SK-N-SH treated with all-trans-retinoic acid at 6 μM for 48 hours (cell line): Measurements from ENCODE around the gene KRT84.
"Not testable (repeated sequence)": the region's sequence is repeated elsewhere in the genome, so short reads cannot be mapped to it uniquely, and the experiment has no call there.

Experiments
- ATAC-seq: fragments of 200-7000 bp; cut with Tn5 transposase; 3 replicates; pipeline ENCODE4 v1.9.1; 2020; ENCODE audit warnings: mild to moderate bottlenecking, moderate library complexity
- ARNTL ChIP-seq: fragments of 450-650 bp; formaldehyde crosslinking; IDR thresholded peaks from 2 replicates; pipeline ENCODE4 v1.5.0; 2020; ENCODE audit warnings: low read depth, mild to moderate bottlenecking, moderate library complexity, borderline replicate concordance
- BACH2 ChIP-seq: fragments of 250-450 bp; sonication (Bioruptor Pico); IDR thresholded peaks from 2 replicates; pipeline ENCODE4 v1.9.0; 2021; ENCODE audit warnings: mild to moderate bottlenecking, borderline replicate concordance
- CSDC2 ChIP-seq: fragments of 250-450 bp; sonication (Bioruptor Pico); IDR thresholded peaks from 2 replicates; pipeline ENCODE4 v1.5.0; 2020; ENCODE audit warnings: mild to moderate bottlenecking, moderate library complexity
- ESRRG ChIP-seq: fragments of 250-450 bp; sonication (Bioruptor Pico); IDR thresholded peaks from 2 replicates; pipeline ENCODE4 v1.6.1; 2021; ENCODE audit warnings: mild to moderate bottlenecking
- GLIS3 ChIP-seq: fragments of 250-450 bp; sonication (Bioruptor Pico); IDR thresholded peaks from 2 replicates; pipeline ENCODE4 v1.5.0; 2020; ENCODE audit warnings: mild to moderate bottlenecking, moderate library complexity
- ISL1 ChIP-seq: fragments of 250-450 bp; sonication (Bioruptor Pico); IDR thresholded peaks from 2 replicates; pipeline ENCODE4 v2.1.2; 2022; ENCODE audit warnings: mild to moderate bottlenecking, moderate library complexity
- OSR1 ChIP-seq: fragments of 250-450 bp; sonication (Bioruptor Pico); IDR thresholded peaks from 2 replicates; pipeline ENCODE4 v1.8.0; 2022; ENCODE audit warnings: moderate library complexity, mild to moderate bottlenecking, inconsistent platforms
- PPARA ChIP-seq: fragments of 250-450 bp; sonication (Bioruptor Pico); IDR thresholded peaks from 2 replicates; pipeline ENCODE4 v1.5.0; 2020; ENCODE audit warnings: mild to moderate bottlenecking, borderline replicate concordance
- RARB ChIP-seq: fragments of 250-450 bp; sonication (Bioruptor Pico); IDR thresholded peaks from 2 replicates; pipeline ENCODE4 v1.8.0; 2021; ENCODE audit warnings: mild to moderate bottlenecking, moderate library complexity
- SNAI2 ChIP-seq: fragments of 250-450 bp; sonication (Bioruptor Pico); IDR thresholded peaks from 2 replicates; pipeline ENCODE4 v1.5.0; 2020; ENCODE audit warnings: mild to moderate bottlenecking, moderate library complexity
- TCF4 ChIP-seq: fragments of 250-450 bp; sonication (Bioruptor Pico); IDR thresholded peaks from 2 replicates; pipeline ENCODE4 v1.8.0; 2021; ENCODE audit warnings: mild to moderate bottlenecking, moderate library complexity, borderline replicate concordance
- TOX ChIP-seq: fragments of 250-450 bp; sonication (Bioruptor Pico); IDR thresholded peaks from 2 replicates; pipeline ENCODE4 v1.8.0; 2021; ENCODE audit warnings: mild to moderate bottlenecking, moderate library complexity, borderline replicate concordance
- TSHZ2 ChIP-seq: fragments of 250-450 bp; sonication (Bioruptor Pico); IDR thresholded peaks from 2 replicates; pipeline ENCODE4 v1.5.0; 2020; ENCODE audit warnings: mild to moderate bottlenecking, moderate library complexity
- ZC3H10 ChIP-seq: fragments of 250-450 bp; sonication (Bioruptor Pico); IDR thresholded peaks from 2 replicates; pipeline ENCODE4 v1.5.1; 2021; ENCODE audit warnings: mild to moderate bottlenecking, moderate library complexity
- ZFP3 ChIP-seq: fragments of 250-450 bp; sonication (Bioruptor Pico); IDR thresholded peaks from 2 replicates; pipeline ENCODE4 v1.5.0; 2020; ENCODE audit warnings: mild to moderate bottlenecking, moderate library complexity
- ZFP30 ChIP-seq: fragments of 450-650 bp; formaldehyde crosslinking; IDR thresholded peaks from 2 replicates; pipeline ENCODE4 v1.5.0; 2022; ENCODE audit warnings: mild to moderate bottlenecking, moderate library complexity
- ZNF70 ChIP-seq: fragments of 450-650 bp; formaldehyde crosslinking; IDR thresholded peaks from 2 replicates; pipeline ENCODE4 v1.5.0; 2020; ENCODE audit warnings: mild to moderate bottlenecking, moderate library complexity
- ZNF8 ChIP-seq: fragments of 450-650 bp; formaldehyde crosslinking; IDR thresholded peaks from 2 replicates; pipeline ENCODE4 v1.5.0; 2020; ENCODE audit warnings: mild to moderate bottlenecking, moderate library complexity
- TF ChIP-seq, protein P1 (sequence below): fragments of 250-450 bp; sonication (Bioruptor Pico); IDR thresholded peaks from 2 replicates; pipeline ENCODE4 v1.5.1; 2021; ENCODE audit warnings: mild to moderate bottlenecking, moderate library complexity
- TF ChIP-seq, protein P2 (sequence below): fragments of 250-450 bp; sonication (Bioruptor Pico); IDR thresholded peaks from 2 replicates; pipeline ENCODE4 v1.5.1; 2020; ENCODE audit warnings: low read depth, mild to moderate bottlenecking, moderate library complexity
- TF ChIP-seq, protein P3 (sequence below): fragments of 250-450 bp; sonication (Bioruptor Pico); IDR thresholded peaks from 2 replicates; pipeline ENCODE4 v1.8.0; 2021; ENCODE audit warnings: low read depth, mild to moderate bottlenecking, moderate library complexity, borderline replicate concordance

The KRT84 gene

DNA sequence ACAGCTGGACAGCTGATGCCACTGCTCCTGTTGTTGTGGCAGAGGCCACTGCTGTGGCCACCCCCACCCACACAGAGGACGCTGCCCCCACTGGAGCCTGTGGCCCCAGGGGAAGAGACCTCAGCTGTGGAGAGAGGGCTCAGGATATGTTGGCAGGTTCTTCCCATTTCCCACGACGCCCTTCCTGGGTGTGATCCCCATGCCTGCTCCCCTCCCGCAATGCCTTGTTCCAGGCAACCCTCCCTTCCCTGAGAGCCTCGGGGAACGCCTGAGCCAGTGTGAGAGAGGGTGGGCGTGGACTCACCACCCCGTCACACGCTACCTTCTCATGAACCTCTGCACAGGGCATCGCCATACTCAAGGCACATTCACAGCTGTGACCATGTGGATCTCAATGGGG, 26.4 kb upstream of the KRT84 start:
- no peak for ATAC-seq
- TF ChIP-seq BACH2 (CRISPR knock-in tag) = no peak
- no peak for TF ChIP-seq PPARA
- TF ChIP-seq, protein P1, sequence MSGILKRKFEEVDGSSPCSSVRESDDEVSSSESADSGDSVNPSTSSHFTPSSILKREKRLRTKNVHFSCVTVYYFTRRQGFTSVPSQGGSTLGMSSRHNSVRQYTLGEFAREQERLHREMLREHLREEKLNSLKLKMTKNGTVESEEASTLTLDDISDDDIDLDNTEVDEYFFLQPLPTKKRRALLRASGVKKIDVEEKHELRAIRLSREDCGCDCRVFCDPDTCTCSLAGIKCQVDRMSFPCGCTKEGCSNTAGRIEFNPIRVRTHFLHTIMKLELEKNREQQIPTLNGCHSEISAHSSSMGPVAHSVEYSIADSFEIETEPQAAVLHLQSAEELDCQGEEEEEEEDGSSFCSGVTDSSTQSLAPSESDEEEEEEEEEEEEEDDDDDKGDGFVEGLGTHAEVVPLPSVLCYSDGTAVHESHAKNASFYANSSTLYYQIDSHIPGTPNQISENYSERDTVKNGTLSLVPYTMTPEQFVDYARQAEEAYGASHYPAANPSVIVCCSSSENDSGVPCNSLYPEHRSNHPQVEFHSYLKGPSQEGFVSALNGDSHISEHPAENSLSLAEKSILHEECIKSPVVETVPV (CRISPR knock-in tag) = no peak
- no peak for TF ChIP-seq ARNTL (CRISPR knock-in tag)
- TF ChIP-seq RARB (CRISPR knock-in tag) = no peak
- TF ChIP-seq, protein P2, sequence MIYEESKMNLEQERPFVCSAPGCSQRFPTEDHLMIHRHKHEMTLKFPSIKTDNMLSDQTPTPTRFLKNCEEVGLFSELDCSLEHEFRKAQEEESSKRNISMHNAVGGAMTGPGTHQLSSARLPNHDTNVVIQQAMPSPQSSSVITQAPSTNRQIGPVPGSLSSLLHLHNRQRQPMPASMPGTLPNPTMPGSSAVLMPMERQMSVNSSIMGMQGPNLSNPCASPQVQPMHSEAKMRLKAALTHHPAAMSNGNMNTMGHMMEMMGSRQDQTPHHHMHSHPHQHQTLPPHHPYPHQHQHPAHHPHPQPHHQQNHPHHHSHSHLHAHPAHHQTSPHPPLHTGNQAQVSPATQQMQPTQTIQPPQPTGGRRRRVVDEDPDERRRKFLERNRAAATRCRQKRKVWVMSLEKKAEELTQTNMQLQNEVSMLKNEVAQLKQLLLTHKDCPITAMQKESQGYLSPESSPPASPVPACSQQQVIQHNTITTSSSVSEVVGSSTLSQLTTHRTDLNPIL = no peak
- TF ChIP-seq, all 23 proteins: peak for 0

GRCh38 chr12:52410589-52411248, 25.3 kb upstream of the KRT84 start:
- ATAC-seq = not testable (repeated sequence)

DNA sequence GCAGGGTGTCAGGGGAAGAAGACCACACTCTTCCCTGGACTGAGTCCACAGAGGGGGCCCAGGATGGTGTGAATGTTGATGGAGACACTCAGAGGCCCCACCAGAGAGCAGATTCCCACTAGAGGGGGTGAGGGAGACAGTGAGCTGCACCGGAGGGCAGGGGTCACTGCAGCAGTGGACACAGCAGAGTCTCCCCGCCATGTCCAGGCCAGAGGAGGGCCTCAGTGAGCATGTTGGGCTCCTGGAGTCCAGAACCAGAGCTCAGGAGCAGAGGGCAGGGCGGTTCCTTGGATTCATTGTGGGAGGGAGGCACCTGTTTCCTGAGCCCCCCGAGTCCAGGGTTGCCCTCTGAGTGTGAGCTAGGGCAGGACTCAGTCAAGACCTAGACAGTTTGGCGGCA, 22.5 kb upstream of the KRT84 start:
- no peak for ATAC-seq
- TF ChIP-seq ZFP30 (CRISPR knock-in tag) (no peak), ZFP3 (CRISPR knock-in tag) (no peak), CSDC2 (no peak), ISL1 (CRISPR knock-in tag) (no peak), GLIS3 (CRISPR knock-in tag) (no peak)

DNA sequence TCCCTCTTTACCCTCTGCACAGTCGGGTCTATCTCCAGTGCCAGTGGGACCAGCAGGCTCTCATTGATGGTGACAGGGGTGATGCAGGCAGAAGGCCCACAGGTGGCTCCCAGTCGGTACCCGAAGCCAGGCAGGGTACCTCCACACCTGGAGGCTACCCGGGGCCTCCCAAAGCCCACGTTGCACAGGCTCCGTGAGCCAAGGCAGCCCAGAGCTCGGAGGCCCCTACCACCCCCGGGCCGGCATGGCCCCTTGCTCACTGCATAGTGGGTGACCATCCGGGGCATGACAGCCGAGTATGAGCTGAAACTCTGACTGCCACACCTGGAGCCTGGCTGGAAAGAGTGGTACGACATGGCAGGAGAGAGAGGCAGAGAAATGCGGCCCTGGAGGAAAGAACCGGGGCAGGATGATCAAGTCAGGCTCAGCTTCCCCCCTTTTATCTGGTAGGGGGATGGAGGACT, 20.5 kb upstream of the KRT84 start, which contains the start of gene KRT82:
Gene KRT82, minus strand, starts transcription at position 414 of the 464 bp plus-strand sequence. Its CDS starts 58 bp downstream, at position 356.
- TF ChIP-seq GLIS3 (CRISPR knock-in tag) (no peak), ZNF70 (CRISPR knock-in tag) (no peak), BACH2 (CRISPR knock-in tag) (no peak), OSR1 (no peak), ISL1 (CRISPR knock-in tag) (no peak), SNAI2 (no peak)

DNA sequence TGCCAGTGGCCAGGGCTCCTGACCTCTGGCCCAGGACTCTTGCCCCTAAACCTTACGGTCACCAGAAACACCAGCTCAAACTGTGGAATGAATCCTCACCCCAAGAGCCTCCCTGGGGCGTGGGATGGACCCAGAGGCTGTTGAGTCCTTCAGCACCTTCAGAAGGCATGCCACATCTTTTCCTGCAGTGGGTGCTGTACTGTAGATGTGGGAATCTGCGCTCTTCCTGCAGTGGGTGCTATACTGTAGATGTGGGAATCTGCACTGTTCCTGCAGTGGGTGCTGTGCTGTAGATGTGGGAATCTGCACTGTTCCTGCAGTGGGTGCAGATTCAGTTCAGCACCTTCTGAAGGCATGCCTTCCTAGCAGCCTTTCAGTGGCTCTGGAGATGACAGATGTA, 19.5 kb upstream of the KRT84 start:
- no peak for ATAC-seq
- TF ChIP-seq, protein P3, sequence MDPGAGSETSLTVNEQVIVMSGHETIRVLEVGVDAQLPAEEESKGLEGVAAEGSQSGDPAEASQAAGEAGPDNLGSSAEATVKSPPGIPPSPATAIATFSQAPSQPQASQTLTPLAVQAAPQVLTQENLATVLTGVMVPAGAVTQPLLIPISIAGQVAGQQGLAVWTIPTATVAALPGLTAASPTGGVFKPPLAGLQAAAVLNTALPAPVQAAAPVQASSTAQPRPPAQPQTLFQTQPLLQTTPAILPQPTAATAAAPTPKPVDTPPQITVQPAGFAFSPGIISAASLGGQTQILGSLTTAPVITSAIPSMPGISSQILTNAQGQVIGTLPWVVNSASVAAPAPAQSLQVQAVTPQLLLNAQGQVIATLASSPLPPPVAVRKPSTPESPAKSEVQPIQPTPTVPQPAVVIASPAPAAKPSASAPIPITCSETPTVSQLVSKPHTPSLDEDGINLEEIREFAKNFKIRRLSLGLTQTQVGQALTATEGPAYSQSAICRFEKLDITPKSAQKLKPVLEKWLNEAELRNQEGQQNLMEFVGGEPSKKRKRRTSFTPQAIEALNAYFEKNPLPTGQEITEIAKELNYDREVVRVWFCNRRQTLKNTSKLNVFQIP (CRISPR knock-in tag) = no peak
- TF ChIP-seq TOX (CRISPR knock-in tag) (no peak), ZC3H10 (CRISPR knock-in tag) (no peak), ZFP30 (CRISPR knock-in tag) (no peak), ZNF8 (no peak), ISL1 (CRISPR knock-in tag) (no peak), TCF4 (CRISPR knock-in tag) (no peak), BACH2 (CRISPR knock-in tag) (no peak), ESRRG (no peak), ZFP3 (CRISPR knock-in tag) (no peak), TSHZ2 (CRISPR knock-in tag) (no peak), GLIS3 (CRISPR knock-in tag) (no peak), ZNF70 (CRISPR knock-in tag) (no peak), ARNTL (CRISPR knock-in tag) (no peak)

More for the DNA sequence above, 20.5 kb upstream of the KRT84 start, which contains the start of gene KRT82:
- no peak for ATAC-seq
